GM19099 (cell line): ENCODE measurements around the gene TPPP.

ENCODE experiments used
- POLR2A ChIP-seq: IDR thresholded peaks from 3 replicates; pipeline ENCODE4 v1.6.1; 2011; ENCODE audit warnings: low read depth; ENCODE audit not compliant: insufficient read length; ENCODE audit errors: extremely low read depth

TPPP gene

GRCh38 chr5:638501-639252 lies 54.5 kb downstream of the TPPP start:
- TF ChIP-seq POLR2A, result no peak

GRCh38 chr5:637581-638450 lies 55.3 kb downstream of the TPPP start:
- no peak for TF ChIP-seq POLR2A

GRCh38 chr5:636951-637350 lies 56.2 kb downstream of the TPPP start:
- no peak for TF ChIP-seq POLR2A

GRCh38 chr5:635306-636055 lies 57.7 kb downstream of the TPPP start:
- no peak for TF ChIP-seq POLR2A

GRCh38 chr5:634191-634590 lies 59.0 kb downstream of the TPPP start:
- TF ChIP-seq POLR2A, result no peak

- no peak for TF ChIP-seq POLR2A
Measured at GRCh38 chr5:633501-633955, 59.6 kb downstream of the TPPP start.

GRCh38 chr5:627840-628239 lies 65.3 kb downstream of the TPPP start:
- TF ChIP-seq POLR2A, result no peak

GRCh38 chr5:626850-627249 lies 66.3 kb downstream of the TPPP start:
- no peak for TF ChIP-seq POLR2A

- no peak for TF ChIP-seq POLR2A
Measured at GRCh38 chr5:625516-625915, 67.6 kb downstream of the TPPP start.

GRCh38 chr5:624951-625230 lies 68.3 kb downstream of the TPPP start:
- no peak for TF ChIP-seq POLR2A

- no peak for TF ChIP-seq POLR2A
Measured at GRCh38 chr5:624118-624950, 68.8 kb downstream of the TPPP start.

- no peak for TF ChIP-seq POLR2A
Measured at GRCh38 chr5:623531-623930, 69.6 kb downstream of the TPPP start.

- no peak for TF ChIP-seq POLR2A
Measured at GRCh38 chr5:622946-623522, 70.1 kb downstream of the TPPP start.

- TF ChIP-seq POLR2A, result no peak
Measured at GRCh38 chr5:622359-622758, 70.8 kb downstream of the TPPP start.

GRCh38 chr5:621341-621761 lies 71.8 kb downstream of the TPPP start:
- no peak for TF ChIP-seq POLR2A

GRCh38 chr5:620586-621180 lies 72.5 kb downstream of the TPPP start:
- TF ChIP-seq POLR2A, result no peak
